IMR-90 (cell line): ENCODE data around the gene FGFRL1. TPM values are rescaled to one million over a fixed set of nuclear protein-coding genes. Genes with fewer than 3 reads are reported as not detected.
A peak's percentile ranks its signal among the peaks of the same experiment; 100 is the strongest.

Experiments
- ATAC-seq: fragments of 200-7000 bp; cut with Tn5 transposase; 2 replicates; pipeline ENCODE4 v1.9.1; 2020; ENCODE audit warnings: low read depth, mild to moderate bottlenecking, moderate library complexity
- BruUV-seq: library from RNA; stranded (reverse); fragments of 400-500 nt; replicated peaks from 2 replicates; lab custom pipeline; 2021; lab: Mats Ljungman, UMichigan
- CTCF ChIA-PET: fragments of 300-600 bp; formaldehyde crosslinking; extraction: SDS; loops from one replicate; lab custom pipeline; 2021; ENCODE audit warnings: antibody characterized with exemption; lab: Yijun Ruan, JAX
- POLR2A ChIA-PET: fragments of 300-600 bp; sonication (Branson Sonifier 250); formaldehyde crosslinking; loops from one replicate; lab custom pipeline; 2022; ENCODE audit warnings: antibody characterized with exemption; ENCODE audit not compliant: unreplicated experiment; lab: Charles Lee
- DNase-seq: peaks from one replicate; pipeline ENCODE4 v3.0.0; 2013
- H2AFZ ChIP-seq: replicated peaks from 2 replicates; pipeline ENCODE3; 2013; ENCODE audit warnings: low read length, mild to moderate bottlenecking; ENCODE audit not compliant: poor library complexity
- H2AK5ac ChIP-seq: 2 replicates; pipeline ENCODE4 v1.6.1; 2013; ENCODE audit warnings: low read depth, low read length, inconsistent platforms
- H2AK9ac ChIP-seq: replicated peaks from 2 replicates; pipeline ENCODE3; 2013; ENCODE audit warnings: mild to moderate bottlenecking, low read depth, low read length, moderate library complexity; ENCODE audit not compliant: poor library complexity
- H2BK120ac ChIP-seq: 2 replicates; pipeline ENCODE4 v1.6.1; 2013; ENCODE audit warnings: low read depth, low read length, inconsistent platforms
- H2BK15ac ChIP-seq: 3 replicates; pipeline ENCODE4 v1.6.1; 2013; ENCODE audit warnings: low read depth, low read length, inconsistent platforms
- H2BK20ac ChIP-seq: 2 replicates; pipeline ENCODE4 v1.6.1; 2013; ENCODE audit warnings: low read depth, mild to moderate bottlenecking, inconsistent platforms, low read length, moderate library complexity
- H2BK5ac ChIP-seq: 2 replicates; pipeline ENCODE4 v1.6.1; 2013; ENCODE audit warnings: mild to moderate bottlenecking, low read depth, low read length, inconsistent platforms; ENCODE audit not compliant: poor library complexity, severe bottlenecking
- H3K14ac ChIP-seq: replicated peaks from 2 replicates; pipeline ENCODE4 v1.6.1; 2013; ENCODE audit warnings: low read depth, low read length, inconsistent platforms
- H3K18ac ChIP-seq: 2 replicates; pipeline ENCODE4 v1.6.1; 2013; ENCODE audit warnings: low read depth, low read length, control low read depth
- H3K23ac ChIP-seq: 2 replicates; pipeline ENCODE4 v1.6.1; 2013; ENCODE audit warnings: low read depth, low read length, inconsistent platforms
- H3K27ac ChIP-seq: 2 replicates; pipeline ENCODE4 v1.5.1; 2013; ENCODE audit warnings: mild to moderate bottlenecking, control low read depth, low read length; ENCODE audit not compliant: insufficient read depth
- H3K27me3 ChIP-seq: 2 replicates; pipeline ENCODE4 v1.6.1; 2013; ENCODE audit warnings: low read length; ENCODE audit not compliant: control insufficient read depth, insufficient read depth
- H3K36me3 ChIP-seq: 2 replicates; pipeline ENCODE4 v1.6.1; 2013; ENCODE audit warnings: low read length, mixed read lengths; ENCODE audit not compliant: control insufficient read depth, insufficient read depth
- H3K4ac ChIP-seq: 2 replicates; pipeline ENCODE4 v1.6.1; 2013; ENCODE audit warnings: low read depth, low read length, inconsistent platforms
- H3K4me1 ChIP-seq: 2 replicates; pipeline ENCODE4 v1.6.1; 2013; ENCODE audit warnings: low read length, mixed read lengths; ENCODE audit not compliant: control insufficient read depth, insufficient read depth
- H3K4me2 ChIP-seq: 2 replicates; pipeline ENCODE4 v1.6.1; 2013; ENCODE audit warnings: low read depth, mild to moderate bottlenecking, control low read depth, low read length, moderate library complexity
- H3K4me3 ChIP-seq: 2 replicates; pipeline ENCODE4 v1.5.1; 2013; ENCODE audit warnings: low read depth, mild to moderate bottlenecking, control low read depth, low read length, moderate library complexity; ENCODE audit not compliant: insufficient read depth
- H3K56ac ChIP-seq: 2 replicates; pipeline ENCODE4 v1.6.1; 2013; ENCODE audit warnings: low read length, inconsistent platforms; ENCODE audit not compliant: insufficient read depth; ENCODE audit errors: extremely low read depth
- H3K79me1 ChIP-seq, 2 experiments: 2 replicates each; pipeline ENCODE4 v1.6.1; 2013; ENCODE audit warnings: low read length in 2 of 2, inconsistent platforms in 1 of 2, low read depth in 1 of 2
- H3K9ac ChIP-seq: 2 replicates; pipeline ENCODE4 v1.6.1; 2013; ENCODE audit warnings: low read depth, low read length, control low read depth
- H3K9me1 ChIP-seq: 2 replicates; pipeline ENCODE4 v1.6.1; 2013; ENCODE audit warnings: low read length, inconsistent platforms; ENCODE audit not compliant: insufficient read depth
- H3K9me3 ChIP-seq: 2 replicates; pipeline ENCODE4 v1.6.1; 2013; ENCODE audit warnings: low read length; ENCODE audit not compliant: control insufficient read depth, insufficient read depth
- H4K20me1 ChIP-seq: 2 replicates; pipeline ENCODE4 v1.6.1; 2013; ENCODE audit warnings: low read length, inconsistent platforms; ENCODE audit not compliant: insufficient read depth
- H4K5ac ChIP-seq: 2 replicates; pipeline ENCODE4 v1.6.1; 2013; ENCODE audit warnings: mild to moderate bottlenecking, low read depth, low read length, control low read depth
- H4K8ac ChIP-seq, 2 experiments: 2 replicates each; pipeline ENCODE4 v1.6.1; 2013; ENCODE audit warnings: low read depth in 2 of 2, low read length in 2 of 2, control low read depth in 1 of 2, inconsistent platforms in 1 of 2
- H4K91ac ChIP-seq: 2 replicates; pipeline ENCODE4 v1.6.1; 2013; ENCODE audit warnings: low read depth, low read length, inconsistent platforms; ENCODE audit not compliant: insufficient read depth
- MAZ ChIP-seq: IDR thresholded peaks from 2 replicates; pipeline ENCODE4 v1.6.1; 2012; ENCODE audit warnings: low read depth, mild to moderate bottlenecking, low read length, improper control_type of control experiment, moderate library complexity, borderline replicate concordance
- WGBS, 2 experiments: methylation state at CpG; one replicate each; pipeline versions ENCODE4 v1.1.5 to v1.1.7; 2013; ENCODE audit warnings: missing lambda C conversion rate in 2 of 2; ENCODE audit not compliant: insufficient read length in 1 of 2; ENCODE audit errors: extremely low coverage in 2 of 2; 5-methylcytosine and 5-hydroxymethylcytosine counted together
- dilution Hi-C: fragments of 300-500 bp; cut with HindIII; formaldehyde crosslinking; loops from one replicate; pipeline ENCODE4 v1.14.3; 2018; ENCODE audit warnings: low sequenced_read_pairs; ENCODE audit not compliant: unreplicated experiment
- in situ Hi-C: fragments of 300-500 bp; cut with MboI; formaldehyde crosslinking; loops from 3 replicates; pipeline ENCODE4 v1.14.3; 2019; ENCODE audit warnings: low sequenced_read_pairs, inconsistent platforms, mixed read lengths
- intact Hi-C: fragments of 100-400 bp; cut with micrococcal nuclease; formaldehyde crosslinking; loops from 2 replicates; pipeline ENCODE4 v1.10.0; 2022
- polyA plus RNA-seq, 3 experiments: library from polyadenylated mRNA; depleted of rRNA; stranded (reverse); fragments of >200 nt; gene quantifications; 2 replicates each; pipeline ENCODE4 v1.2.3, GENCODE V29; 2012; ENCODE audit warnings: low replicate concordance in 1 of 3
- total RNA-seq: library from RNA; depleted of rRNA; stranded (reverse); fragments of >200 nt; gene quantifications from 2 replicates; pipeline ENCODE4 v1.2.3, GENCODE V29; 2012
- TF ChIP-seq, protein P1 (sequence below): fragments of 150-350 bp; IDR thresholded peaks from 2 replicates; pipeline ENCODE4 v1.6.1; 2017; ENCODE audit warnings: mild to moderate bottlenecking, antibody characterized with exemption, low read length, low read depth

The FGFRL1 gene
- total and polyA plus RNA-seq, 2 of the 4 experiments (the other 2 are of a cell fraction) = 49.3 to 78.8 TPM

DNA sequence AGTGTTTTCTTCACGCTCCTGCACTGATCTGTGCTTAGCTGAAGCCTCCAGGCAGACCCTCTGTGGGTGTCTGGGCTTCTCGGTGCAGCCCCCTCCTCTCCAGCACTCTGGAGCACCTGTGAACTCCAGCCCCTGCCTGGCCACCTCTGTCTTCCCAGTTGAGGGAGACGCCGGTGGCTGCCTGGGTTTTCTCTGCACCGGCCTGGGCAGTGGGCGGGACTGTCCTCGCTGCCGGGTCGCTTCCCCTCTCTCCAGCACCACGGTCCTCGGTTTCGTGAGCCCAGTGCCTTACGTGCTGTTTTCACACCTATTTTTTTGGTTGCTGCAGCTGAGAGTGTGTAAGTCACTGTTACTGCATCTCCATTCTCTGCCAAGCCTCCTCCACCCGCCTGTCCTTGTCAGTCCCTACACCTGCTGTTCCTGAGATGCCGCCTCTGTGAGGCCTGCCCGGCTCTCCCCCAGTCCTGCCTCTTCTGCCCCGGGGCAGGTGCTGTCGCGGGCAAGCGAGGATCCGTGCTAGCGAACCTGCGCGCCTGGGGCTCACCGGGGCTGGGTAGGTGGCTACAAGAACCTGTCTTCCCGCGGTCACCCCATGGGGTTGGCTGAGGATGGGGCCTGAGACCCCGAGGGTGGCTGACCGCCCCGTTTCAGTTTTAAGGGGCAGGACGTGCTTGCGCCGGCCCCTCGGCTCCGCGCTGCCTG, 2.4 kb upstream of the FGFRL1 start:
- Histone ChIP-seq H2BK20ac (peak overlapping the region; percentile 45; the same call in 1 of the 2 replicates), H3K9ac (peak overlapping the region; percentile 73), H2AK5ac (peak overlapping the region; percentile 64; the same call in 1 of the 2 replicates), H3K36me3 (peaks cover 5% of the 10 kb centered on the region; the same call in 1 of the 2 replicates), H4K8ac (peak overlapping the region; percentile 15 to 86; a peak in 2 of 4 replicates), H3K4me2 (peak overlapping the region; percentile 98), H4K5ac (peak overlapping the region; percentile 16), H2AK9ac (peak overlapping the region; percentile 97), H3K56ac (no peak overlapping the region), H3K18ac (peak overlapping the region; percentile 67), H2BK15ac (no peak overlapping the region), H4K91ac (peak overlapping the region; percentile 47), H2BK5ac (no peak overlapping the region), H3K4me1 (peaks cover 13% of the 10 kb centered on the region), H4K20me1 (peaks cover 15% of the 10 kb centered on the region), H3K79me1 (peaks cover 0 to 4% of the 10 kb centered on the region in 2 experiments; a peak in 1 of 4 replicates), H3K4me3 (peak overlapping the region; percentile 87), H3K14ac (peak overlapping the region; percentile 87), H2BK120ac (peak overlapping the region; percentile 60), H2AFZ (peak overlapping the region; percentile 97), H3K27ac (peak overlapping the region; percentile 22; the same call in 1 of the 2 replicates), H3K4ac (peak overlapping the region; percentile 87), H3K23ac (peak overlapping the region; percentile 78), H3K9me1 (peaks cover 4% of the 10 kb centered on the region; the same call in 1 of the 2 replicates), H3K27me3 (peaks cover 25% of the 10 kb centered on the region), H3K9me3 (peaks cover 3% of the 10 kb centered on the region)
- CTCF ChIA-PET = no interaction called here
- 11% methylated on average over 11 of the region's 36 CpGs; no CpG with 5 or more reads in 1 of the 2 experiments for WGBS, 2 experiments
- in situ Hi-C loops = no loop called here
- no peak for DNase-seq
- intact Hi-C loops = no loop called here
- no TSS peak for BruUV-seq
- POLR2A ChIA-PET = no interaction called here
- dilution Hi-C loops = no loop called here
- TF ChIP-seq, protein P1, sequence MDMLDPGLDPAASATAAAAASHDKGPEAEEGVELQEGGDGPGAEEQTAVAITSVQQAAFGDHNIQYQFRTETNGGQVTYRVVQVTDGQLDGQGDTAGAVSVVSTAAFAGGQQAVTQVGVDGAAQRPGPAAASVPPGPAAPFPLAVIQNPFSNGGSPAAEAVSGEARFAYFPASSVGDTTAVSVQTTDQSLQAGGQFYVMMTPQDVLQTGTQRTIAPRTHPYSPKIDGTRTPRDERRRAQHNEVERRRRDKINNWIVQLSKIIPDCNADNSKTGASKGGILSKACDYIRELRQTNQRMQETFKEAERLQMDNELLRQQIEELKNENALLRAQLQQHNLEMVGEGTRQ = no peak
- TF ChIP-seq MAZ = 0 out of 2 replicates have a peak, but pooled peaks have one; percentile 7
- peak; percentile 0 for ATAC-seq
